HL-60/S4 treated with retinoic acid at 250 ng/mL for 4 days and 3 days (cell line): Measurements from ENCODE around the gene PRKG1.

ENCODE experiments used
- in situ Hi-C: fragments of 300-500 bp; cut with MboI; formaldehyde crosslinking; loops from 2 replicates; pipeline ENCODE4 v1.7.0; 2022; ENCODE audit warnings: low sequenced_read_pairs

The PRKG1 gene

GRCh38 chr10:51074238-51075028 lies at the start of gene PRKG1:
Gene PRKG1, plus strand, starts transcription at chr10:51074487.
- in situ Hi-C loops: no loop called here

GRCh38 chr10:51028420-51028819 lies 45.9 kb upstream of the PRKG1 start:
- in situ Hi-C loops: no loop called here

GRCh38 chr10:51029172-51029641 lies 45.1 kb upstream of the PRKG1 start:
- in situ Hi-C loops: no loop called here

- in situ Hi-C loops: no loop called here
These were observed 43.8 kb upstream of the PRKG1 start for GRCh38 chr10:51030480-51030879.

GRCh38 chr10:51031950-51032349 lies 42.3 kb upstream of the PRKG1 start:
- in situ Hi-C loops: no loop called here

- in situ Hi-C loops: no loop called here
These were observed 39.5 kb upstream of the PRKG1 start for GRCh38 chr10:51034769-51035168.

GRCh38 chr10:51035344-51035743 lies 38.9 kb upstream of the PRKG1 start:
- in situ Hi-C loops: no loop called here

- in situ Hi-C loops: no loop called here
These were observed 28.4 kb upstream of the PRKG1 start for GRCh38 chr10:51045871-51046270.

- in situ Hi-C loops: no loop called here
These were observed 27.6 kb upstream of the PRKG1 start for GRCh38 chr10:51046654-51047053.

- in situ Hi-C loops: no loop called here
These were observed 26.4 kb upstream of the PRKG1 start for GRCh38 chr10:51047857-51048256.

- in situ Hi-C loops: no loop called here
These were observed 25.5 kb upstream of the PRKG1 start for GRCh38 chr10:51048792-51049191.

- in situ Hi-C loops: no loop called here
These were observed 22.1 kb upstream of the PRKG1 start for GRCh38 chr10:51052163-51052562.

- in situ Hi-C loops: no loop called here
These were observed 16.4 kb upstream of the PRKG1 start for GRCh38 chr10:51057925-51058324.

GRCh38 chr10:51063166-51063565 lies 11.1 kb upstream of the PRKG1 start:
- in situ Hi-C loops: no loop called here

GRCh38 chr10:51063659-51064535 lies 10.4 kb upstream of the PRKG1 start:
- in situ Hi-C loops: no loop called here

- in situ Hi-C loops: no loop called here
These were observed 8.1 kb upstream of the PRKG1 start for GRCh38 chr10:51066231-51066630.

GRCh38 chr10:51072210-51072609 lies 2.1 kb upstream of the PRKG1 start:
- in situ Hi-C loops: no loop called here

- in situ Hi-C loops: no loop called here
These were observed 1.3 kb upstream of the PRKG1 start for GRCh38 chr10:51072921-51073434.

GRCh38 chr10:51073453-51074237 lies 642 bp upstream of the PRKG1 start:
- in situ Hi-C loops: no loop called here

GRCh38 chr10:51075043-51075872 lies 971 bp downstream of the PRKG1 start:
- in situ Hi-C loops: no loop called here
